Measurements from ENCODE around the gene OSR1.
"Not testable (repeated sequence)": the region's sequence is repeated elsewhere in the genome, so short reads cannot be mapped to it uniquely, and the experiment has no call there.

OSR1 gene

GRCh38 chr2:19327496-19327895 lies 30.9 kb downstream of the OSR1 start:
- Histone ChIP-seq H3K9ac (ENCODE audit: low read depth, low read length) (no peak overlapping the region), H3K4me3 (ENCODE audit: low read length) (no peak overlapping the region), H3K27ac (ENCODE audit: low read length) (no peak overlapping the region), H3K4me1 (ENCODE audit: insufficient read depth, low read length) (no peaks in the 10 kb centered on the region), H3K9me3 (ENCODE audit: insufficient read depth, low read depth, low read length) (no peaks in the 10 kb centered on the region), H3K27me3 (ENCODE audit: insufficient read depth, low read length) (no peaks in the 10 kb centered on the region), H3K36me3 (ENCODE audit: insufficient read depth, low read depth, low read length) (no peaks in the 10 kb centered on the region)

- H3K9me3 ChIP-seq (ENCODE audit: insufficient read depth, low read depth, low read length) = no peaks in the 10 kb centered on the region
- H3K9ac ChIP-seq (ENCODE audit: low read depth, low read length) = no peak overlapping the region
- H3K27ac ChIP-seq (ENCODE audit: low read length) = no peak overlapping the region
- no peaks in the 10 kb centered on the region for H3K27me3 ChIP-seq (ENCODE audit: insufficient read depth, low read length)
- no peaks in the 10 kb centered on the region for H3K4me1 ChIP-seq (ENCODE audit: insufficient read depth, low read length)
- no peak overlapping the region for H3K4me3 ChIP-seq (ENCODE audit: low read length)
- H3K36me3 ChIP-seq (ENCODE audit: insufficient read depth, low read depth, low read length) = no peaks in the 10 kb centered on the region
These were observed 36.5 kb downstream of the OSR1 start for GRCh38 chr2:19321946-19322345.

GRCh38 chr2:19320813-19321212 lies 37.6 kb downstream of the OSR1 start:
- no peaks in the 10 kb centered on the region for H3K4me1 ChIP-seq (ENCODE audit: insufficient read depth, low read length)
- no peak overlapping the region for H3K9ac ChIP-seq (ENCODE audit: low read depth, low read length)
- no peaks in the 10 kb centered on the region for H3K27me3 ChIP-seq (ENCODE audit: insufficient read depth, low read length)
- no peak overlapping the region for H3K27ac ChIP-seq (ENCODE audit: low read length)
- no peaks in the 10 kb centered on the region for H3K36me3 ChIP-seq (ENCODE audit: insufficient read depth, low read depth, low read length)
- no peak overlapping the region for H3K4me3 ChIP-seq (ENCODE audit: low read length)
- H3K9me3 ChIP-seq (ENCODE audit: insufficient read depth, low read depth, low read length) = no peaks in the 10 kb centered on the region

GRCh38 chr2:19319698-19320097 lies 38.7 kb downstream of the OSR1 start:
- no peak overlapping the region for H3K27ac ChIP-seq (ENCODE audit: low read length)
- H3K9ac ChIP-seq (ENCODE audit: low read depth, low read length) = no peak overlapping the region
- no peaks in the 10 kb centered on the region for H3K4me1 ChIP-seq (ENCODE audit: insufficient read depth, low read length)
- no peaks in the 10 kb centered on the region for H3K9me3 ChIP-seq (ENCODE audit: insufficient read depth, low read depth, low read length)
- H3K36me3 ChIP-seq (ENCODE audit: insufficient read depth, low read depth, low read length) = no peaks in the 10 kb centered on the region
- H3K4me3 ChIP-seq (ENCODE audit: low read length) = no peak overlapping the region
- H3K27me3 ChIP-seq (ENCODE audit: insufficient read depth, low read length) = no peaks in the 10 kb centered on the region

- H3K4me1 ChIP-seq (ENCODE audit: insufficient read depth, low read length) = no peaks in the 10 kb centered on the region
- H3K27me3 ChIP-seq (ENCODE audit: insufficient read depth, low read length) = no peaks in the 10 kb centered on the region
- no peaks in the 10 kb centered on the region for H3K36me3 ChIP-seq (ENCODE audit: insufficient read depth, low read depth, low read length)
- H3K9me3 ChIP-seq (ENCODE audit: insufficient read depth, low read depth, low read length) = no peaks in the 10 kb centered on the region
- no peak overlapping the region for H3K27ac ChIP-seq (ENCODE audit: low read length)
- H3K9ac ChIP-seq (ENCODE audit: low read depth, low read length) = no peak overlapping the region
- no peak overlapping the region for H3K4me3 ChIP-seq (ENCODE audit: low read length)
These were observed 39.4 kb downstream of the OSR1 start for GRCh38 chr2:19319064-19319463.

- Histone ChIP-seq H3K36me3 (ENCODE audit: insufficient read depth, low read depth, low read length) (no peaks in the 10 kb centered on the region), H3K27ac (ENCODE audit: low read length) (no peak overlapping the region), H3K4me1 (ENCODE audit: insufficient read depth, low read length) (no peaks in the 10 kb centered on the region), H3K4me3 (ENCODE audit: low read length) (no peak overlapping the region), H3K27me3 (ENCODE audit: insufficient read depth, low read length) (no peaks in the 10 kb centered on the region), H3K9ac (ENCODE audit: low read depth, low read length) (no peak overlapping the region), H3K9me3 (ENCODE audit: insufficient read depth, low read depth, low read length) (no peaks in the 10 kb centered on the region)
These were observed 44.9 kb downstream of the OSR1 start for GRCh38 chr2:19313553-19313952.

- Histone ChIP-seq H3K27ac (ENCODE audit: low read length) (no peak overlapping the region), H3K9me3 (ENCODE audit: insufficient read depth, low read depth, low read length) (no peaks in the 10 kb centered on the region), H3K9ac (ENCODE audit: low read depth, low read length) (no peak overlapping the region), H3K36me3 (ENCODE audit: insufficient read depth, low read depth, low read length) (no peaks in the 10 kb centered on the region), H3K4me1 (ENCODE audit: insufficient read depth, low read length) (no peaks in the 10 kb centered on the region), H3K27me3 (ENCODE audit: insufficient read depth, low read length) (no peaks in the 10 kb centered on the region), H3K4me3 (ENCODE audit: low read length) (no peak overlapping the region)
These were observed 45.5 kb downstream of the OSR1 start for GRCh38 chr2:19312949-19313348.

- H3K27ac ChIP-seq (ENCODE audit: low read length); H3K9me3 ChIP-seq (ENCODE audit: insufficient read depth, low read depth, low read length); H3K4me1 ChIP-seq (ENCODE audit: insufficient read depth, low read length); H3K27me3 ChIP-seq (ENCODE audit: insufficient read depth, low read length); H3K36me3 ChIP-seq (ENCODE audit: insufficient read depth, low read depth, low read length); H3K4me3 ChIP-seq (ENCODE audit: low read length); H3K9ac ChIP-seq (ENCODE audit: low read depth, low read length): not testable (repeated sequence)
These were observed 52.4 kb downstream of the OSR1 start for GRCh38 chr2:19306065-19306464.

GRCh38 chr2:19305400-19306055 lies 52.9 kb downstream of the OSR1 start:
- not testable (repeated sequence) for H3K27ac ChIP-seq (ENCODE audit: low read length); H3K27me3 ChIP-seq (ENCODE audit: insufficient read depth, low read length)

GRCh38 chr2:19301706-19302105 lies 56.7 kb downstream of the OSR1 start:
- H3K4me1 ChIP-seq (ENCODE audit: insufficient read depth, low read length) = no peaks in the 10 kb centered on the region
- no peaks in the 10 kb centered on the region for H3K36me3 ChIP-seq (ENCODE audit: insufficient read depth, low read depth, low read length)
- no peaks in the 10 kb centered on the region for H3K27me3 ChIP-seq (ENCODE audit: insufficient read depth, low read length)
- H3K9me3 ChIP-seq (ENCODE audit: insufficient read depth, low read depth, low read length) = no peaks in the 10 kb centered on the region
- no peak overlapping the region for H3K4me3 ChIP-seq (ENCODE audit: low read length)
- no peak overlapping the region for H3K9ac ChIP-seq (ENCODE audit: low read depth, low read length)
- no peak overlapping the region for H3K27ac ChIP-seq (ENCODE audit: low read length)

More at GRCh38 chr2:19305400-19306055, 52.9 kb downstream of the OSR1 start:
- H3K9me3 ChIP-seq (ENCODE audit: insufficient read depth, low read depth, low read length); H3K4me1 ChIP-seq (ENCODE audit: insufficient read depth, low read length); H3K9ac ChIP-seq (ENCODE audit: low read depth, low read length); H3K4me3 ChIP-seq (ENCODE audit: low read length); H3K36me3 ChIP-seq (ENCODE audit: insufficient read depth, low read depth, low read length): not testable (repeated sequence)
